Upper lobe of left lung (tissue), 4 donors: ENCODE results near the gene DMBT1.

ENCODE experiments used
- EP300 ChIP-seq, 4 donors: sonication (generic); formaldehyde crosslinking; IDR thresholded peaks; one replicate each; pipeline ENCODE4 v1.5.1; 2017; ENCODE audit warnings: antibody characterized with exemption in 4 of 4, control low read depth in 2 of 4
- POLR2A ChIP-seq, 4 donors: fragments of 450-650 bp; IDR thresholded peaks; one replicate each; pipeline ENCODE4 v1.5.1; 2016 to 2017; ENCODE audit warnings: antibody characterized with exemption in 4 of 4, mild to moderate bottlenecking in 2 of 4
- POLR2AphosphoS5 ChIP-seq, 2 donors: sonication (generic); formaldehyde crosslinking; IDR thresholded peaks; one replicate each; pipeline ENCODE4 v1.5.1; 2017; ENCODE audit warnings: antibody characterized with exemption in 2 of 2
- TF ChIP-seq, protein P1 (sequence below), 6 experiments: fragments of 450-650 bp in 4 of 6; fragments of 200-600 bp in 2 of 6; sonication (generic) in 2 of 6; IDR thresholded peaks; one replicate each; pipeline ENCODE4 v1.5.1; 2016 to 2019; ENCODE audit warnings: antibody characterized with exemption in 6 of 6

DNA sequence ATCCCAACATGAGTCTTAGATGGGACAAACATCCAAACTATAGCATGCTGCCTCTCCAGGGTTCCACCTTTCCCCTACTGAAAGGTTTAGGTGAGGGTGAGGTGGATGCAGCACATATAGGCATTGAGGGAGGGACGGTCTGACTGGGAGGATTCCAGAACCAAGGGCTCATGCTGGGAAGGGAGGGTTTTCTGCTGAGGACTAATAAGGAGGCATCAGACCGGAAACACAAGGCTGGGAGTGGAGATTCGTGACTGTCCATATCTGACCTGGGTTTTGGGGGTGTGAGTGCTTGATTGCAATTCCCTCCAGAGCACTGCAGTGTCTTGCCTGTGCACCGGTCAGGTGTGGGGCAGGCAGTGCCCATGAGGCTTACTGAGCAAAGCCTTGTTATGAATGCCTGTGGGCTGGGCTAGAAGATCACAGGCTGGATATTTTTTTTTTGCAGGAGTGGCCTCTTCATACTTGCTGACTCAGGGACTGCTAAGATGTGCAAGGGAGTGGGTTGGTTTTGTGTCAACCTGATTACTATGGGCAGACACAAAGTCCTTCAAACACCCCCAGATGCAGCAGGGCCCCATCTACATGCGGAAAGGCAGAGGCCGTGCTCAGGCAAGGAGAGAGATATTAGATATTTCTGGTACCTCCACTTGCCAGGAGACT is 26.7 kb downstream of the DMBT1 start:
- TF ChIP-seq, protein P1, sequence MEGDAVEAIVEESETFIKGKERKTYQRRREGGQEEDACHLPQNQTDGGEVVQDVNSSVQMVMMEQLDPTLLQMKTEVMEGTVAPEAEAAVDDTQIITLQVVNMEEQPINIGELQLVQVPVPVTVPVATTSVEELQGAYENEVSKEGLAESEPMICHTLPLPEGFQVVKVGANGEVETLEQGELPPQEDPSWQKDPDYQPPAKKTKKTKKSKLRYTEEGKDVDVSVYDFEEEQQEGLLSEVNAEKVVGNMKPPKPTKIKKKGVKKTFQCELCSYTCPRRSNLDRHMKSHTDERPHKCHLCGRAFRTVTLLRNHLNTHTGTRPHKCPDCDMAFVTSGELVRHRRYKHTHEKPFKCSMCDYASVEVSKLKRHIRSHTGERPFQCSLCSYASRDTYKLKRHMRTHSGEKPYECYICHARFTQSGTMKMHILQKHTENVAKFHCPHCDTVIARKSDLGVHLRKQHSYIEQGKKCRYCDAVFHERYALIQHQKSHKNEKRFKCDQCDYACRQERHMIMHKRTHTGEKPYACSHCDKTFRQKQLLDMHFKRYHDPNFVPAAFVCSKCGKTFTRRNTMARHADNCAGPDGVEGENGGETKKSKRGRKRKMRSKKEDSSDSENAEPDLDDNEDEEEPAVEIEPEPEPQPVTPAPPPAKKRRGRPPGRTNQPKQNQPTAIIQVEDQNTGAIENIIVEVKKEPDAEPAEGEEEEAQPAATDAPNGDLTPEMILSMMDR (IDR thresholded peaks at IDR 0.05): no peak
- TF ChIP-seq POLR2AphosphoS5 (IDR thresholded peaks at IDR 0.05) (no peak), EP300 (IDR thresholded peaks at IDR 0.05) (no peak), POLR2A (IDR thresholded peaks at IDR 0.05) (no peak)
